HEK293 (cell line): ENCODE measurements around the gene CCDC117.
A peak's percentile ranks its signal among the peaks of the same experiment; 100 is the strongest.

ENCODE experiments used
- CTCF ChIA-PET: fragments of 350-600 bp; formaldehyde crosslinking; extraction: SDS; loops from one replicate; lab custom pipeline; 2021; ENCODE audit warnings: antibody characterized with exemption; lab: Yijun Ruan, JAX
- POLR2A ChIA-PET: fragments of 300-600 bp; formaldehyde crosslinking; extraction: SDS; loops from one replicate; lab custom pipeline; 2020; ENCODE audit warnings: antibody characterized with exemption, inconsistent platforms; lab: Yijun Ruan, JAX
- H3K27ac ChIP-seq: fragments of 200-500 bp; sonication (Bioruptor generic); 2 replicates; pipeline ENCODE4 v1.5.1; 2014; ENCODE audit warnings: low read depth, low read length, control low read depth, inconsistent platforms; ENCODE audit errors: extremely low read depth
- H3K36me3 ChIP-seq, 2 experiments: fragments of 200-500 bp in 1 of 2; sonication (Bioruptor generic) in 1 of 2; 1 replicate in 1 of 2; 2 replicates in 1 of 2; pipeline ENCODE4 v1.5.1; 2014 to 2017; ENCODE audit warnings: inconsistent platforms in 2 of 2, low read length in 2 of 2; ENCODE audit not compliant: control insufficient read depth in 2 of 2, insufficient read depth in 1 of 2
- H3K4me1 ChIP-seq: fragments of 200-500 bp; sonication (Bioruptor generic); 2 replicates; pipeline ENCODE4 v1.5.1; 2014; ENCODE audit warnings: mild to moderate bottlenecking, low read length, inconsistent platforms; ENCODE audit not compliant: control insufficient read depth, insufficient read depth
- H3K4me3 ChIP-seq: 2 replicates; pipeline ENCODE4 v1.5.1; 2011; ENCODE audit warnings: low read depth, mild to moderate bottlenecking, control low read depth, low read length, moderate library complexity
- H3K9me3 ChIP-seq: fragments of 200-500 bp; sonication (Bioruptor generic); 2 replicates; pipeline ENCODE4 v1.5.1; 2014; ENCODE audit warnings: low read depth, low read length, inconsistent platforms; ENCODE audit not compliant: control insufficient read depth, insufficient read depth
- GLI2 ChIP-seq: fragments of 450-650 bp; formaldehyde crosslinking; IDR thresholded peaks from 2 replicates; pipeline ENCODE4; 2017; ENCODE audit warnings: missing biosample characterization, missing genetic modification characterization, low read depth, borderline replicate concordance
- KLF9 ChIP-seq: fragments of 450-650 bp; formaldehyde crosslinking; IDR thresholded peaks from 2 replicates; pipeline ENCODE4 v1.5.1; 2016; ENCODE audit warnings: missing biosample characterization, missing genetic modification characterization, low read depth
- SP7 ChIP-seq: fragments of 450-650 bp; formaldehyde crosslinking; IDR thresholded peaks from 2 replicates; pipeline ENCODE4 v1.5.1; 2016; ENCODE audit warnings: missing biosample characterization, missing genetic modification characterization
- ZBTB17 ChIP-seq: fragments of 450-650 bp; formaldehyde crosslinking; IDR thresholded peaks from 2 replicates; pipeline ENCODE4 v1.5.1; 2016; ENCODE audit warnings: missing biosample characterization, missing genetic modification characterization
- ZBTB48 ChIP-seq: fragments of 450-650 bp; formaldehyde crosslinking; IDR thresholded peaks from 2 replicates; pipeline ENCODE4 v1.5.1; 2016; ENCODE audit warnings: missing biosample characterization, missing genetic modification characterization
- ZEB2 ChIP-seq: fragments of 450-650 bp; formaldehyde crosslinking; IDR thresholded peaks from 2 replicates; pipeline ENCODE4 v1.5.1; 2016; ENCODE audit warnings: missing biosample characterization, missing genetic modification characterization
- ZNF146 ChIP-seq: fragments of 450-650 bp; formaldehyde crosslinking; IDR thresholded peaks from 2 replicates; pipeline ENCODE4 v1.5.1; 2016; ENCODE audit warnings: missing biosample characterization, missing genetic modification characterization
- ZNF2 ChIP-seq: fragments of 450-650 bp; formaldehyde crosslinking; IDR thresholded peaks from 2 replicates; pipeline ENCODE4 v1.5.1; 2016; ENCODE audit warnings: missing biosample characterization, missing genetic modification characterization
- ZNF311 ChIP-seq: fragments of 450-650 bp; formaldehyde crosslinking; IDR thresholded peaks from 2 replicates; pipeline ENCODE4 v1.5.1; 2017; ENCODE audit warnings: missing biosample characterization, missing genetic modification characterization, borderline replicate concordance
- ZNF394 ChIP-seq: fragments of 450-650 bp; formaldehyde crosslinking; IDR thresholded peaks from 2 replicates; pipeline ENCODE4 v1.5.1; 2016; ENCODE audit warnings: missing biosample characterization, missing genetic modification characterization, mild to moderate bottlenecking, moderate library complexity, borderline replicate concordance
- ZNF664 ChIP-seq: fragments of 450-650 bp; formaldehyde crosslinking; IDR thresholded peaks from 2 replicates; pipeline ENCODE4 v1.5.1; 2016; ENCODE audit warnings: missing biosample characterization, missing genetic modification characterization
- ZNF677 ChIP-seq: fragments of 450-650 bp; IDR thresholded peaks from 2 replicates; pipeline ENCODE4 v1.5.0; 2018; ENCODE audit warnings: missing biosample characterization, mild to moderate bottlenecking, missing genetic modification characterization, moderate library complexity
- ZNF707 ChIP-seq: fragments of 450-650 bp; formaldehyde crosslinking; IDR thresholded peaks from 2 replicates; pipeline ENCODE4 v1.5.1; 2016; ENCODE audit warnings: missing biosample characterization, missing genetic modification characterization
- TF ChIP-seq, protein P1 (sequence below): fragments of 450-650 bp; formaldehyde crosslinking; IDR thresholded peaks from 2 replicates; pipeline ENCODE4 v1.5.1; 2016; ENCODE audit warnings: missing biosample characterization, missing genetic modification characterization
- TF ChIP-seq, protein P2 (sequence below): fragments of 450-650 bp; formaldehyde crosslinking; IDR thresholded peaks from 2 replicates; pipeline ENCODE4 v1.5.1; 2016; ENCODE audit warnings: missing biosample characterization, missing genetic modification characterization

Gene CCDC117

GRCh38 chr22:28791841-28792490 lies 19.5 kb downstream of the CCDC117 start:
- no peaks in the 10 kb centered on the region for H3K9me3 ChIP-seq
- TF ChIP-seq, protein P1, sequence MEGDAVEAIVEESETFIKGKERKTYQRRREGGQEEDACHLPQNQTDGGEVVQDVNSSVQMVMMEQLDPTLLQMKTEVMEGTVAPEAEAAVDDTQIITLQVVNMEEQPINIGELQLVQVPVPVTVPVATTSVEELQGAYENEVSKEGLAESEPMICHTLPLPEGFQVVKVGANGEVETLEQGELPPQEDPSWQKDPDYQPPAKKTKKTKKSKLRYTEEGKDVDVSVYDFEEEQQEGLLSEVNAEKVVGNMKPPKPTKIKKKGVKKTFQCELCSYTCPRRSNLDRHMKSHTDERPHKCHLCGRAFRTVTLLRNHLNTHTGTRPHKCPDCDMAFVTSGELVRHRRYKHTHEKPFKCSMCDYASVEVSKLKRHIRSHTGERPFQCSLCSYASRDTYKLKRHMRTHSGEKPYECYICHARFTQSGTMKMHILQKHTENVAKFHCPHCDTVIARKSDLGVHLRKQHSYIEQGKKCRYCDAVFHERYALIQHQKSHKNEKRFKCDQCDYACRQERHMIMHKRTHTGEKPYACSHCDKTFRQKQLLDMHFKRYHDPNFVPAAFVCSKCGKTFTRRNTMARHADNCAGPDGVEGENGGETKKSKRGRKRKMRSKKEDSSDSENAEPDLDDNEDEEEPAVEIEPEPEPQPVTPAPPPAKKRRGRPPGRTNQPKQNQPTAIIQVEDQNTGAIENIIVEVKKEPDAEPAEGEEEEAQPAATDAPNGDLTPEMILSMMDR (tag by site-specific recombination), result no peak
- TF ChIP-seq ZBTB48 (tag by site-specific recombination), result no peak
- TF ChIP-seq ZNF146 (tag by site-specific recombination), result no peak
- no peak for TF ChIP-seq ZNF311 (tag by site-specific recombination)
- TF ChIP-seq ZNF664 (tag by site-specific recombination), result no peak
- no peak for TF ChIP-seq ZNF394 (tag by site-specific recombination)
- TF ChIP-seq ZEB2, result 0 out of 2 replicates have a peak, but pooled peaks have one; percentile 27
- TF ChIP-seq ZNF707 (tag by site-specific recombination), result no peak
- no peak for TF ChIP-seq GLI2
- peak; percentile 94 for TF ChIP-seq SP7 (tag by site-specific recombination)
- TF ChIP-seq ZBTB17 (tag by site-specific recombination), result 0 out of 2 replicates have a peak, but pooled peaks have one; percentile 13
- TF ChIP-seq, protein P2, sequence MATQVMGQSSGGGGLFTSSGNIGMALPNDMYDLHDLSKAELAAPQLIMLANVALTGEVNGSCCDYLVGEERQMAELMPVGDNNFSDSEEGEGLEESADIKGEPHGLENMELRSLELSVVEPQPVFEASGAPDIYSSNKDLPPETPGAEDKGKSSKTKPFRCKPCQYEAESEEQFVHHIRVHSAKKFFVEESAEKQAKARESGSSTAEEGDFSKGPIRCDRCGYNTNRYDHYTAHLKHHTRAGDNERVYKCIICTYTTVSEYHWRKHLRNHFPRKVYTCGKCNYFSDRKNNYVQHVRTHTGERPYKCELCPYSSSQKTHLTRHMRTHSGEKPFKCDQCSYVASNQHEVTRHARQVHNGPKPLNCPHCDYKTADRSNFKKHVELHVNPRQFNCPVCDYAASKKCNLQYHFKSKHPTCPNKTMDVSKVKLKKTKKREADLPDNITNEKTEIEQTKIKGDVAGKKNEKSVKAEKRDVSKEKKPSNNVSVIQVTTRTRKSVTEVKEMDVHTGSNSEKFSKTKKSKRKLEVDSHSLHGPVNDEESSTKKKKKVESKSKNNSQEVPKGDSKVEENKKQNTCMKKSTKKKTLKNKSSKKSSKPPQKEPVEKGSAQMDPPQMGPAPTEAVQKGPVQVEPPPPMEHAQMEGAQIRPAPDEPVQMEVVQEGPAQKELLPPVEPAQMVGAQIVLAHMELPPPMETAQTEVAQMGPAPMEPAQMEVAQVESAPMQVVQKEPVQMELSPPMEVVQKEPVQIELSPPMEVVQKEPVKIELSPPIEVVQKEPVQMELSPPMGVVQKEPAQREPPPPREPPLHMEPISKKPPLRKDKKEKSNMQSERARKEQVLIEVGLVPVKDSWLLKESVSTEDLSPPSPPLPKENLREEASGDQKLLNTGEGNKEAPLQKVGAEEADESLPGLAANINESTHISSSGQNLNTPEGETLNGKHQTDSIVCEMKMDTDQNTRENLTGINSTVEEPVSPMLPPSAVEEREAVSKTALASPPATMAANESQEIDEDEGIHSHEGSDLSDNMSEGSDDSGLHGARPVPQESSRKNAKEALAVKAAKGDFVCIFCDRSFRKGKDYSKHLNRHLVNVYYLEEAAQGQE (tag by site-specific recombination), result no peak
- TF ChIP-seq, all 188 proteins: peak for 3
- H3K27ac ChIP-seq, result peak overlapping the region; percentile 40; the same call in 1 of the 2 replicates
- CTCF ChIA-PET, result interaction anchor here (0.6 to 0.9 kb wide), 5 partner anchors 15 to 981 kb away, joined by 3 to 5 read pairs (median 3); no protein-coding TSS in a partner anchor
- no peak overlapping the region for H3K4me3 ChIP-seq
- POLR2A ChIA-PET, result interaction anchor here (1.1 to 3.6 kb wide), 2 partner anchors 8 to 16 kb away, joined by 6 to 22 read pairs; partner anchors contain the start of gene XBP1
- H3K36me3 ChIP-seq, result peaks cover 53 to 70% of the 10 kb centered on the region in 2 experiments
- no peaks in the 10 kb centered on the region; the same call in 1 of the 2 replicates for H3K4me1 ChIP-seq

DNA sequence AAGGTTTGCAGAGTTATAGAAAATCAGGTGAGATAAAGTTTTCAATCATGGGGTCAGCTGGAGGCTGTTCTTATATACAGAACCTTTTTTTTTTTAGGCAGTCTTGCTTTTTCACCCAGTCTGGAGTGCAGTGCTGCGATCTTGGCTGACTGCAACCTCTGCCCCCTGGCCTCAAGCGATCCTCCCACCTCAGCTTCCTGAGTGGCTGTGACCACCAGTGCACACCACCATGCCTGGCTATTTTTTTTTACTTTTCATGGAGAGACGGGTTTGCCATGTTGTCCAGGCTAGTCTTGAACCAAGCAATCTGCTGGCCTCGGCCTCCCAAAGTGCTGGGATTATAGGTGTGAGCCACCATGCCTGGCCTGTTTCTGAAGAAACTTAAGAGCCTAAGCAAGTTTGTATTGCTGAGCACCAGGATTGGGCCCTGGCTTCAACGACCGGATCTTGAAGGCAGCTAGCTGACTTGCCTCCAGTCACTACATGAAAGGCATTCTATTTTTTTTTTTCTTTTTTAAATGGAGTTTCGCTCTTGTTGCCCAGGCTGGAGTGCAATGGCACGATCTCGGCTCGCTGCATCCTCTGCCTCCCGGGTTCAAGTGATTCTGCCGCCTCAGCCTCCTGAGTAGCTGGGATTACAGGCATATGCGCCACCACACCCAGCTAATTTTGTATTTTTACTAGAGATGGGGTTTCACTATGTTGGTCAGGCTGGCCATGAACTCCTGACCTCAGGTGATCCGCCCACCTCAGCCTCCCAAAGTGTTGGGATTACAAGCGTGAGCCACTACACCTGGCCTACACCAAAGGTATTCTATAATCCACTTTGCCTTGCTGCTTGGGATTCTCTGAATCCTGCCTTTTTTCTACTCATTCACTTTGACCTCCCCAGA lies 20.2 kb downstream of the CCDC117 start:
- no peak overlapping the region for H3K4me3 ChIP-seq
- no peak for TF ChIP-seq ZNF311 (tag by site-specific recombination)
- TF ChIP-seq ZNF677 (tag by site-specific recombination), result peak; percentile 91
- peak; percentile 47; the same call in 1 of the 2 replicates for TF ChIP-seq KLF9 (tag by site-specific recombination)
- 0 out of 2 replicates have a peak, but pooled peaks have one; percentile 29 for TF ChIP-seq ZNF2 (tag by site-specific recombination)
- TF ChIP-seq, all 188 proteins: peak for 3
- Histone ChIP-seq H3K27ac (no peak overlapping the region), H3K9me3 (no peaks in the 10 kb centered on the region), H3K4me1 (no peaks in the 10 kb centered on the region; the same call in 1 of the 2 replicates), H3K36me3 (peaks cover 53 to 68% of the 10 kb centered on the region in 2 experiments)
- CTCF ChIA-PET, result interaction anchor here (0.6 to 0.9 kb wide), 5 partner anchors 15 to 980 kb away, joined by 3 to 5 read pairs (median 3); no protein-coding TSS in a partner anchor
- POLR2A ChIA-PET, result interaction anchor here (1.1 to 3.6 kb wide), 2 partner anchors 7 to 16 kb away, joined by 6 to 22 read pairs; partner anchors contain the start of gene XBP1
